ENCODE results near the gene ZFYVE19. TPM values are rescaled to one million over a fixed set of nuclear protein-coding genes. Genes with fewer than 3 reads are reported as not detected.
"Not testable (repeated sequence)": the region's sequence is repeated elsewhere in the genome, so short reads cannot be mapped to it uniquely, and the experiment has no call there.

The ZFYVE19 gene
- total RNA-seq, 1 donor from 2014 or later = 61.0 TPM

- intact Hi-C loops (cut with DNase I) = loop anchor here (5.0 kb wide), 1 partner anchor 163 kb away; no protein-coding TSS in a partner anchor
- Histone ChIP-seq H3K9me3 (no peaks in the 10 kb centered on the region), H3K4me3 (no peak overlapping the region), H3K4me1 (no peaks in the 10 kb centered on the region), H3K36me3 (no peaks in the 10 kb centered on the region), H3K27me3 (no peaks in the 10 kb centered on the region), H3K27ac (no peak overlapping the region)
- peak in 1 of 2 donors; percentile 81 for DNase-seq (ENCODE audit: low spot score in 2 of 2)
- TF ChIP-seq CTCF (IDR thresholded peaks at IDR 0.05) = peak; percentile 37 to 63 (median 49)
These were observed 52.4 kb downstream of the ZFYVE19 start for GRCh38 chr15:40859206-40859851.

GRCh38 chr15:40861147-40861546 is 54.3 kb downstream of the ZFYVE19 start:
- DNase-seq (ENCODE audit: low spot score in 2 of 2); H3K9me3 ChIP-seq; H3K27me3 ChIP-seq; intact Hi-C loops (cut with DNase I); H3K4me3 ChIP-seq; H3K4me1 ChIP-seq; H3K36me3 ChIP-seq; H3K27ac ChIP-seq: not testable (repeated sequence)

- H3K9me3 ChIP-seq = no peaks in the 10 kb centered on the region
- no peaks in the 10 kb centered on the region for H3K27me3 ChIP-seq
- intact Hi-C loops (cut with DNase I) = no loop called here
- H3K27ac ChIP-seq = no peak overlapping the region
- no peak for DNase-seq (ENCODE audit: low spot score in 2 of 2)
- H3K36me3 ChIP-seq = no peaks in the 10 kb centered on the region
- TF ChIP-seq CTCF (IDR thresholded peaks at IDR 0.05) = no peak
- H3K4me1 ChIP-seq = no peaks in the 10 kb centered on the region
- no peak overlapping the region for H3K4me3 ChIP-seq
These were observed 56.9 kb downstream of the ZFYVE19 start for GRCh38 chr15:40863660-40864270.

Other genes with a start within 250 kb of the ZFYVE19 start
- gene CCDC32, start 242.0 kb upstream of the ZFYVE19 start, total RNA-seq = 16.4 TPM
- gene RPUSD2, start 237.8 kb upstream of the ZFYVE19 start, total RNA-seq = 2.4 TPM
- gene KNL1, start 212.8 kb upstream of the ZFYVE19 start, total RNA-seq = not detected
- not detected for gene RAD51, start 111.9 kb upstream of the ZFYVE19 start, total RNA-seq
- gene RMDN3, start 51.8 kb upstream of the ZFYVE19 start, total RNA-seq = 6.0 TPM
- gene GCHFR, start 43.0 kb upstream of the ZFYVE19 start, total RNA-seq = 26.4 TPM
- not detected for gene C15orf62, start 37.1 kb upstream of the ZFYVE19 start, total RNA-seq
- 26.2 TPM for gene DNAJC17, start 384 bp downstream of the ZFYVE19 start, total RNA-seq
- gene PPP1R14D, start 21.6 kb downstream of the ZFYVE19 start, total RNA-seq = not detected
- gene SPINT1, start 37.0 kb downstream of the ZFYVE19 start, total RNA-seq = 1.5 TPM
- not detected for gene RHOV, start 67.1 kb downstream of the ZFYVE19 start, total RNA-seq
- gene VPS18, start 87.4 kb downstream of the ZFYVE19 start, total RNA-seq = 51.8 TPM
- gene DLL4, start 122.3 kb downstream of the ZFYVE19 start, total RNA-seq = 30.2 TPM
- gene CHAC1, start 146.4 kb downstream of the ZFYVE19 start, total RNA-seq = 28.5 TPM

All from ascending aorta (tissue), 2 donors.